ENCODE measurements around the gene ATP9B. TPM values are rescaled to one million over a fixed set of nuclear protein-coding genes. Genes with fewer than 3 reads are reported as not detected.

ATP9B gene
- total and polyA plus RNA-seq, 4 donors = 7.1 to 31.4 (median 15.5) TPM

- Histone ChIP-seq H3K4me3 (ENCODE audit: low read depth in 1 of 3, low read length in 3 of 3) (no peak overlapping the region), H3K9ac (ENCODE audit: low read depth in 1 of 2, low read length in 2 of 2) (no peak overlapping the region), H3K9me3 (ENCODE audit: control insufficient read depth in 4 of 4, low read length in 3 of 4) (peaks cover 0 to 2% (median 0%) of the 10 kb centered on the region in 4 donors), H3K36me3 (ENCODE audit: control insufficient read depth in 4 of 4, insufficient read depth in 3 of 4, low read depth in 1 of 4, low read length in 3 of 4) (no peaks in the 10 kb centered on the region), H3K4me1 (ENCODE audit: control insufficient read depth in 4 of 4, insufficient read depth in 4 of 4, low read length in 3 of 4) (no peaks in the 10 kb centered on the region), H3K27me3 (ENCODE audit: control insufficient read depth in 4 of 4, insufficient read depth in 4 of 4, low read length in 3 of 4) (peaks cover 0 to 2% (median 0%) of the 10 kb centered on the region in 4 donors), H3K27ac (ENCODE audit: low read depth in 1 of 2, low read length in 2 of 2) (no peak overlapping the region)
- TF ChIP-seq EGR1 (IDR thresholded peaks at IDR 0.05; ENCODE audit: low read depth in 2 of 2) = no peak
- TF ChIP-seq REST (IDR thresholded peaks at IDR 0.05) = no peak
- TF ChIP-seq HNF4G (IDR thresholded peaks at IDR 0.05) = no peak
- TF ChIP-seq YY1 (IDR thresholded peaks at IDR 0.05) = no peak
- no peak for TF ChIP-seq NR2F2 (IDR thresholded peaks at IDR 0.05)
- TF ChIP-seq, protein P1, sequence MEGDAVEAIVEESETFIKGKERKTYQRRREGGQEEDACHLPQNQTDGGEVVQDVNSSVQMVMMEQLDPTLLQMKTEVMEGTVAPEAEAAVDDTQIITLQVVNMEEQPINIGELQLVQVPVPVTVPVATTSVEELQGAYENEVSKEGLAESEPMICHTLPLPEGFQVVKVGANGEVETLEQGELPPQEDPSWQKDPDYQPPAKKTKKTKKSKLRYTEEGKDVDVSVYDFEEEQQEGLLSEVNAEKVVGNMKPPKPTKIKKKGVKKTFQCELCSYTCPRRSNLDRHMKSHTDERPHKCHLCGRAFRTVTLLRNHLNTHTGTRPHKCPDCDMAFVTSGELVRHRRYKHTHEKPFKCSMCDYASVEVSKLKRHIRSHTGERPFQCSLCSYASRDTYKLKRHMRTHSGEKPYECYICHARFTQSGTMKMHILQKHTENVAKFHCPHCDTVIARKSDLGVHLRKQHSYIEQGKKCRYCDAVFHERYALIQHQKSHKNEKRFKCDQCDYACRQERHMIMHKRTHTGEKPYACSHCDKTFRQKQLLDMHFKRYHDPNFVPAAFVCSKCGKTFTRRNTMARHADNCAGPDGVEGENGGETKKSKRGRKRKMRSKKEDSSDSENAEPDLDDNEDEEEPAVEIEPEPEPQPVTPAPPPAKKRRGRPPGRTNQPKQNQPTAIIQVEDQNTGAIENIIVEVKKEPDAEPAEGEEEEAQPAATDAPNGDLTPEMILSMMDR (IDR thresholded peaks at IDR 0.05; ENCODE audit: low read depth, low read length, missing input control) = no peak
- no peak for TF ChIP-seq FOXA1 (IDR thresholded peaks at IDR 0.05)
- TF ChIP-seq ZBTB33 (IDR thresholded peaks at IDR 0.05) = no peak
- TF ChIP-seq SP1 (IDR thresholded peaks at IDR 0.05) = no peak
- TF ChIP-seq RXRA (IDR thresholded peaks at IDR 0.05) = no peak
- TF ChIP-seq TAF1 (conservative IDR thresholded peaks at IDR 0.05) = no peak
- no peak for TF ChIP-seq FOXA2 (IDR thresholded peaks at IDR 0.05)
- TF ChIP-seq, protein P2, sequence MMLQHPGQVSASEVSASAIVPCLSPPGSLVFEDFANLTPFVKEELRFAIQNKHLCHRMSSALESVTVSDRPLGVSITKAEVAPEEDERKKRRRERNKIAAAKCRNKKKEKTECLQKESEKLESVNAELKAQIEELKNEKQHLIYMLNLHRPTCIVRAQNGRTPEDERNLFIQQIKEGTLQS (IDR thresholded peaks at IDR 0.05) = no peak
- TF ChIP-seq JUND (IDR thresholded peaks at IDR 0.05) = no peak
- TF ChIP-seq HNF4A (conservative IDR thresholded peaks at IDR 0.05) = no peak
- TF ChIP-seq MAX (IDR thresholded peaks at IDR 0.05) = no peak
- TF ChIP-seq RAD21 (IDR thresholded peaks at IDR 0.05) = no peak
- WGBS = 86% methylated on average over 9 of the region's 9 CpGs
- DNase-seq (ENCODE audit: low spot score) = no peak
Measured at GRCh38 chr18:79056827-79057367, 12.3 kb upstream of the ATP9B start.

Measured in liver (tissue), 9 donors.